Activated T-cell treated with anti-CD3 and anti-CD28 coated beads, Interleukin-2, amount 50 U/mL, for 24 hours (primary cell): ENCODE data around the gene BLACAT1.

Experiments
- DNase-seq: peaks from one replicate; pipeline ENCODE4 v3.0.0-alpha.2; 2020
- H3K27ac Mint-ChIP-seq: 2 replicates; pipeline ENCODE4 v1.8.0; 2020; ENCODE audit warnings: mild to moderate bottlenecking, mixed read lengths
- H3K27me3 Mint-ChIP-seq: 2 replicates; pipeline ENCODE4 v1.8.0; 2020; ENCODE audit warnings: mixed read lengths
- H3K36me3 Mint-ChIP-seq: 2 replicates; pipeline ENCODE4 v1.8.0; 2020; ENCODE audit warnings: low read depth, mixed read lengths
- H3K4me1 Mint-ChIP-seq: 2 replicates; pipeline ENCODE4 v1.8.0; 2020; ENCODE audit warnings: low read depth, mixed read lengths
- H3K4me3 Mint-ChIP-seq: 2 replicates; pipeline ENCODE4 v1.8.0; 2020; ENCODE audit warnings: mild to moderate bottlenecking, moderate library complexity, mixed read lengths
- H3K9me3 Mint-ChIP-seq: 2 replicates; pipeline ENCODE4 v1.8.0; 2020; ENCODE audit warnings: mixed read lengths

Gene BLACAT1

GRCh38 chr1:205455581-205456382 lies at the start of gene BLACAT1:
Gene BLACAT1 (minus strand): TSS chr1:205456045.
- H3K9me3 Mint-ChIP-seq, result no peaks in the 10 kb centered on the region
- peaks cover 85% of the 10 kb centered on the region for H3K27me3 Mint-ChIP-seq
- peaks cover 13% of the 10 kb centered on the region for H3K4me1 Mint-ChIP-seq
- no peak within 1 kb of the TSS for H3K27ac Mint-ChIP-seq
- H3K4me3 Mint-ChIP-seq, result peak within 1 kb of the TSS; percentile 73
- no peak for DNase-seq
- no peaks in the 10 kb centered on the region for H3K36me3 Mint-ChIP-seq

GRCh38 chr1:205505076-205505729 lies 49.4 kb upstream of the BLACAT1 start:
- Mint-ChIP-seq H3K27ac (no peak overlapping the region), H3K4me1 (peaks cover 14% of the 10 kb centered on the region), H3K27me3 (peaks cover 5% of the 10 kb centered on the region), H3K4me3 (peak overlapping the region; percentile 67), H3K9me3 (no peaks in the 10 kb centered on the region), H3K36me3 (no peaks in the 10 kb centered on the region)
- DNase-seq, result no peak

- DNase-seq, result peak; percentile 65
- Mint-ChIP-seq H3K27me3 (peaks cover 5% of the 10 kb centered on the region), H3K27ac (no peak within 1 kb of the TSS), H3K9me3 (no peaks in the 10 kb centered on the region), H3K36me3 (no peaks in the 10 kb centered on the region), H3K4me3 (peak within 1 kb of the TSS; percentile 67), H3K4me1 (peaks cover 14% of the 10 kb centered on the region)
Observed at GRCh38 chr1:205504311-205505075, 48.6 kb upstream of the BLACAT1 start, which contains the start of gene CDK18. Gene CDK18 (plus strand): TSS chr1:205504669. CDS start chr1:205523168, 18,499 bp downstream.

GRCh38 chr1:205502992-205503391 lies 47.1 kb upstream of the BLACAT1 start:
- peaks cover 5% of the 10 kb centered on the region for H3K27me3 Mint-ChIP-seq
- H3K4me1 Mint-ChIP-seq, result peaks cover 14% of the 10 kb centered on the region
- no peaks in the 10 kb centered on the region for H3K9me3 Mint-ChIP-seq
- H3K36me3 Mint-ChIP-seq, result no peaks in the 10 kb centered on the region
- no peak overlapping the region for H3K4me3 Mint-ChIP-seq
- no peak overlapping the region for H3K27ac Mint-ChIP-seq
- DNase-seq, result no peak

- Mint-ChIP-seq H3K27ac (no peak overlapping the region), H3K4me1 (peaks cover 14% of the 10 kb centered on the region)
Observed at GRCh38 chr1:205502111-205502810, 46.4 kb upstream of the BLACAT1 start.

GRCh38 chr1:205500240-205501233 lies 44.7 kb upstream of the BLACAT1 start:
- Mint-ChIP-seq H3K9me3 (no peaks in the 10 kb centered on the region), H3K27ac (no peak overlapping the region), H3K4me1 (peaks cover 13% of the 10 kb centered on the region), H3K36me3 (no peaks in the 10 kb centered on the region), H3K27me3 (peaks cover 2% of the 10 kb centered on the region), H3K4me3 (no peak overlapping the region)
- DNase-seq, result no peak

More at GRCh38 chr1:205502111-205502810, 46.4 kb upstream of the BLACAT1 start:
- Mint-ChIP-seq H3K4me3 (no peak overlapping the region), H3K27me3 (peaks cover 5% of the 10 kb centered on the region), H3K36me3 (no peaks in the 10 kb centered on the region), H3K9me3 (no peaks in the 10 kb centered on the region)
- no peak for DNase-seq

- Mint-ChIP-seq H3K27ac (no peak overlapping the region), H3K9me3 (no peaks in the 10 kb centered on the region), H3K4me3 (no peak overlapping the region), H3K27me3 (peaks cover 3% of the 10 kb centered on the region), H3K36me3 (no peaks in the 10 kb centered on the region), H3K4me1 (peaks cover 5% of the 10 kb centered on the region)
- DNase-seq, result no peak
Observed at GRCh38 chr1:205499789-205500188, 43.9 kb upstream of the BLACAT1 start.

GRCh38 chr1:205497351-205497750 lies 41.5 kb upstream of the BLACAT1 start:
- H3K4me3 Mint-ChIP-seq, result no peak overlapping the region

GRCh38 chr1:205496661-205497060 lies 40.8 kb upstream of the BLACAT1 start:
- Mint-ChIP-seq H3K36me3 (no peaks in the 10 kb centered on the region), H3K9me3 (no peaks in the 10 kb centered on the region), H3K27me3 (peaks cover 30% of the 10 kb centered on the region), H3K4me3 (no peak overlapping the region), H3K4me1 (no peaks in the 10 kb centered on the region), H3K27ac (no peak overlapping the region)
- no peak for DNase-seq

More at GRCh38 chr1:205497351-205497750, 41.5 kb upstream of the BLACAT1 start:
- Mint-ChIP-seq H3K36me3 (no peaks in the 10 kb centered on the region), H3K4me1 (no peaks in the 10 kb centered on the region), H3K27ac (no peak overlapping the region), H3K9me3 (no peaks in the 10 kb centered on the region), H3K27me3 (peaks cover 23% of the 10 kb centered on the region)
- no peak for DNase-seq

GRCh38 chr1:205495237-205495823 lies 39.5 kb upstream of the BLACAT1 start:
- no peak overlapping the region for H3K4me3 Mint-ChIP-seq
- H3K4me1 Mint-ChIP-seq, result peaks cover under 1% of the 10 kb centered on the region
- H3K36me3 Mint-ChIP-seq, result no peaks in the 10 kb centered on the region
- no peak overlapping the region for H3K27ac Mint-ChIP-seq
- H3K27me3 Mint-ChIP-seq, result peaks cover 39% of the 10 kb centered on the region
- H3K9me3 Mint-ChIP-seq, result no peaks in the 10 kb centered on the region
- no peak for DNase-seq

- H3K4me1 Mint-ChIP-seq, result peaks cover 3% of the 10 kb centered on the region
- H3K36me3 Mint-ChIP-seq, result no peaks in the 10 kb centered on the region
- H3K9me3 Mint-ChIP-seq, result no peaks in the 10 kb centered on the region
- DNase-seq, result no peak
- H3K4me3 Mint-ChIP-seq, result no peak overlapping the region
- H3K27me3 Mint-ChIP-seq, result peaks cover 45% of the 10 kb centered on the region
- H3K27ac Mint-ChIP-seq, result no peak overlapping the region
Observed at GRCh38 chr1:205494115-205494514, 38.3 kb upstream of the BLACAT1 start.

- H3K4me1 Mint-ChIP-seq, result peaks cover 3% of the 10 kb centered on the region
- no peak for DNase-seq
- H3K27me3 Mint-ChIP-seq, result peaks cover 50% of the 10 kb centered on the region
- no peaks in the 10 kb centered on the region for H3K9me3 Mint-ChIP-seq
- no peaks in the 10 kb centered on the region for H3K36me3 Mint-ChIP-seq
- no peak overlapping the region for H3K4me3 Mint-ChIP-seq
- H3K27ac Mint-ChIP-seq, result no peak overlapping the region
Observed at GRCh38 chr1:205493241-205494085, 37.6 kb upstream of the BLACAT1 start.
